ENCODE results near the gene C4BPB. TPM values are rescaled to one million over a fixed set of nuclear protein-coding genes. Genes with fewer than 3 reads are reported as not detected.

The C4BPB gene
- total and polyA plus RNA-seq, 7 donors = 0.71 to 33.7 (median 4.1) TPM; not detected in 1

- no peak overlapping the region for H3K4me3 ChIP-seq
- no peaks in the 10 kb centered on the region for H3K27me3 ChIP-seq
- TF ChIP-seq, protein P1, sequence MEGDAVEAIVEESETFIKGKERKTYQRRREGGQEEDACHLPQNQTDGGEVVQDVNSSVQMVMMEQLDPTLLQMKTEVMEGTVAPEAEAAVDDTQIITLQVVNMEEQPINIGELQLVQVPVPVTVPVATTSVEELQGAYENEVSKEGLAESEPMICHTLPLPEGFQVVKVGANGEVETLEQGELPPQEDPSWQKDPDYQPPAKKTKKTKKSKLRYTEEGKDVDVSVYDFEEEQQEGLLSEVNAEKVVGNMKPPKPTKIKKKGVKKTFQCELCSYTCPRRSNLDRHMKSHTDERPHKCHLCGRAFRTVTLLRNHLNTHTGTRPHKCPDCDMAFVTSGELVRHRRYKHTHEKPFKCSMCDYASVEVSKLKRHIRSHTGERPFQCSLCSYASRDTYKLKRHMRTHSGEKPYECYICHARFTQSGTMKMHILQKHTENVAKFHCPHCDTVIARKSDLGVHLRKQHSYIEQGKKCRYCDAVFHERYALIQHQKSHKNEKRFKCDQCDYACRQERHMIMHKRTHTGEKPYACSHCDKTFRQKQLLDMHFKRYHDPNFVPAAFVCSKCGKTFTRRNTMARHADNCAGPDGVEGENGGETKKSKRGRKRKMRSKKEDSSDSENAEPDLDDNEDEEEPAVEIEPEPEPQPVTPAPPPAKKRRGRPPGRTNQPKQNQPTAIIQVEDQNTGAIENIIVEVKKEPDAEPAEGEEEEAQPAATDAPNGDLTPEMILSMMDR (IDR thresholded peaks at IDR 0.05) = no peak
- no peak for TF ChIP-seq POLR2AphosphoS5 (IDR thresholded peaks at IDR 0.05)
- TF ChIP-seq POLR2A (IDR thresholded peaks at IDR 0.05) = no peak
- TF ChIP-seq EP300 (IDR thresholded peaks at IDR 0.05) = no peak
- DNase-seq = no peak
- peaks cover 0 to 13% (median 0%) of the 10 kb centered on the region in 4 donors for H3K4me1 ChIP-seq
- H3K9me3 ChIP-seq = no peaks in the 10 kb centered on the region
- peaks cover 0 to 12% (median 7%) of the 10 kb centered on the region in 4 donors for H3K36me3 ChIP-seq
- no peak overlapping the region for H3K27ac ChIP-seq
- WGBS, 2 donors = 70 to 79% methylated on average over 6 of the region's 6 CpGs
- intact Hi-C loops (cut with DNase I) = no loop called here
These were observed 8.9 kb upstream of the C4BPB start for GRCh38 chr1:207079706-207080241.

DNA sequence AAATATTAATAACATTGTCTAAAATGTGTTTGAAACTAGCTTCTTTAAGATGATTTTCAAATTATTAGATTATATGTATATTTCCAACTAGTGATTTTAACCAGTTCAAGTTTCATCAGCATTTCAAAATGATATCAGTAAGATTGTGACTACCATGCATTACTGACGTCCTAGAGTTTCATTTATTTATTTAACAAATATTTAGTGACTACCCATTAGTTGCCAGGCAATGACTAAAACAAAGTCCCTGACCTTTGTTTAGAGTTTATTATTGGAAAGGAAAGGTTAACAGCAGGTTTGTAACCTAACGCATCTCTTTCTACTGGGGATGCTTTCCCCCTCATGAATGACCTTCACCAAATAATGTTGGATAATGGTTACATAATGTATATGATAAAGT, 7.6 kb upstream of the C4BPB start:
- Histone ChIP-seq H3K36me3 (peaks cover 0 to 12% (median 7%) of the 10 kb centered on the region in 4 donors), H3K9me3 (no peaks in the 10 kb centered on the region), H3K27me3 (no peaks in the 10 kb centered on the region), H3K4me3 (no peak overlapping the region), H3K27ac (no peak overlapping the region), H3K4me1 (peaks cover 0 to 13% (median 0%) of the 10 kb centered on the region in 4 donors)
- intact Hi-C loops (cut with DNase I) = no loop called here
- TF ChIP-seq EP300 (IDR thresholded peaks at IDR 0.05) (no peak), POLR2AphosphoS5 (IDR thresholded peaks at IDR 0.05) (no peak), POLR2A (IDR thresholded peaks at IDR 0.05) (no peak)
- TF ChIP-seq, protein P1 (IDR thresholded peaks at IDR 0.05) = no peak
- no peak for DNase-seq
- WGBS, 2 donors = 57 to 65% methylated on average over 2 of the region's 2 CpGs

DNA sequence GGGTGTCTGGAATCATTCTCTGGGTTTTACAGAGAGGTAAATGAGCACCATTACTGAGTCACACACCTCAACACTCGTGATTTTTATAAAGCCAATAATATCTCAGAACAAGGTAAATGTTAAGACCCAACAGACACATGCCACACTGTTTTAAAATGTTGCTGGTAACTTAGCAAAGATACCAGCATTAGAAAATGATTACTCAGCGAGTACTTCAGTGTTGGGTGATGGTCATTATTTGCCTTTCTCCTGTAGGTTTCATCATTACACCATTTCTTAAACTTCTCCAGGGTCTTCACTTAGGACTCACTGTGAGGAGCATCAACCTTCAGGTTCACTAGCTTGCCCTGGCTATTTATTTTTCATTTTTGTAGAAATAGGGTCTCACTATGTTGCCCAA, 6.9 kb upstream of the C4BPB start:
- WGBS, 2 donors = 73 to 83% methylated on average over 2 of the region's 2 CpGs
- H3K27me3 ChIP-seq = no peaks in the 10 kb centered on the region
- DNase-seq = no peak
- H3K36me3 ChIP-seq = peaks cover 0 to 12% (median 7%) of the 10 kb centered on the region in 4 donors
- no peak overlapping the region for H3K27ac ChIP-seq
- H3K9me3 ChIP-seq = no peaks in the 10 kb centered on the region
- H3K4me3 ChIP-seq = no peak overlapping the region
- peaks cover 0 to 12% (median 0%) of the 10 kb centered on the region in 4 donors for H3K4me1 ChIP-seq
- intact Hi-C loops (cut with DNase I) = no loop called here
- TF ChIP-seq POLR2AphosphoS5 (IDR thresholded peaks at IDR 0.05) = no peak
- no peak for TF ChIP-seq POLR2A (IDR thresholded peaks at IDR 0.05)
- no peak for TF ChIP-seq EP300 (IDR thresholded peaks at IDR 0.05)

- intact Hi-C loops (cut with DNase I) = loop anchor here (2.0 kb wide), 1 partner anchor 319 kb away; no protein-coding TSS in a partner anchor
- TF ChIP-seq POLR2A (IDR thresholded peaks at IDR 0.05) (no peak), POLR2AphosphoS5 (IDR thresholded peaks at IDR 0.05) (no peak), EP300 (IDR thresholded peaks at IDR 0.05) (no peak)
- TF ChIP-seq, protein P1 (IDR thresholded peaks at IDR 0.05) = no peak
These were observed 4.4 kb upstream of the C4BPB start for GRCh38 chr1:207084232-207084631.

GRCh38 chr1:207084701-207085180, 3.9 kb upstream of the C4BPB start:
- Histone ChIP-seq H3K27ac (no peak overlapping the region), H3K4me3 (no peak overlapping the region), H3K36me3 (peaks cover 0 to 5% (median under 1%) of the 10 kb centered on the region in 4 donors), H3K4me1 (no peaks in the 10 kb centered on the region), H3K27me3 (no peaks in the 10 kb centered on the region), H3K9me3 (no peaks in the 10 kb centered on the region)
- WGBS, 2 donors = 21 to 24% methylated on average over 8 of the region's 8 CpGs
- no peak for TF ChIP-seq POLR2A (IDR thresholded peaks at IDR 0.05)
- TF ChIP-seq, protein P1 (IDR thresholded peaks at IDR 0.05) = peak; percentile 7 to 59 (median 44)
- no peak for DNase-seq
- intact Hi-C loops (cut with DNase I) = loop anchor here (2.0 kb wide), 1 partner anchor 318 kb away; no protein-coding TSS in a partner anchor

More at GRCh38 chr1:207084232-207084631, 4.4 kb upstream of the C4BPB start:
- Histone ChIP-seq H3K4me3 (no peak overlapping the region), H3K27me3 (no peaks in the 10 kb centered on the region), H3K9me3 (no peaks in the 10 kb centered on the region), H3K4me1 (no peaks in the 10 kb centered on the region), H3K36me3 (peaks cover 0 to 10% (median 4%) of the 10 kb centered on the region in 4 donors), H3K27ac (no peak overlapping the region)
- WGBS, 2 donors = 51 to 72% methylated on average over 2 of the region's 2 CpGs
- DNase-seq = no peak
